HG03139 (cell line): ENCODE measurements around the gene AUTS2.

Experiments used
- ATAC-seq: cut with Tn5 transposase; IDR thresholded peaks from one replicate; pipeline ENCODE4 v1.9.1; 2021; ENCODE audit not compliant: unreplicated experiment

Gene AUTS2

DNA sequence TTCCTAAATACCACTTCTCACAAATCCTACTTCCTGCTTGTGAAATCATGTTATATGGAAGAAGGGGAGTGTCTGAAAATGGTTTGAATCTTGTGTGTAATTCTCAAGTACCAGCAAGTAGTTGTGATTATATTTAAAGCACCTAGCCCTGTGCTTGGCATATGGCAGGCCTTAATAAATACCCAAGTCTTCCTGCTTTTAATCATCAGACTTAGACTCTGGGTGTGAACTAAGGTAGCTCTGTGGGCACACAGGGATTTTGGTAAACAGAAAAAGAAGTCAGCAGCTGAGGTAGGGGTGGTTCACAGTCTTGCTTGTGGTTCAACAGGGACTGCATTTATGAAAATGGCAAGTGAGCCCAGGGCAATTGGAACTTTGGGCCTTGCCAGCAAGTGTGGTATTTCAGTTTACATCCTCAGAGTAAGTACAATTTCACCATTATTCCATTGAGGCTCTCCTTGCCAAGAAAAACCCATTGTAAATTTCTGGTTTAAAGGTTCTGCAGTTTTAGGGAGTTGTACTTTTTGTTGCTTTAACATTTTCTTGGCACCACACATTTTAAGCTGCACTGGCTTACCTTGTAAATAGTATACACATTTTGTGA lies 215.5 kb downstream of the AUTS2 start:
- no peak for ATAC-seq

DNA sequence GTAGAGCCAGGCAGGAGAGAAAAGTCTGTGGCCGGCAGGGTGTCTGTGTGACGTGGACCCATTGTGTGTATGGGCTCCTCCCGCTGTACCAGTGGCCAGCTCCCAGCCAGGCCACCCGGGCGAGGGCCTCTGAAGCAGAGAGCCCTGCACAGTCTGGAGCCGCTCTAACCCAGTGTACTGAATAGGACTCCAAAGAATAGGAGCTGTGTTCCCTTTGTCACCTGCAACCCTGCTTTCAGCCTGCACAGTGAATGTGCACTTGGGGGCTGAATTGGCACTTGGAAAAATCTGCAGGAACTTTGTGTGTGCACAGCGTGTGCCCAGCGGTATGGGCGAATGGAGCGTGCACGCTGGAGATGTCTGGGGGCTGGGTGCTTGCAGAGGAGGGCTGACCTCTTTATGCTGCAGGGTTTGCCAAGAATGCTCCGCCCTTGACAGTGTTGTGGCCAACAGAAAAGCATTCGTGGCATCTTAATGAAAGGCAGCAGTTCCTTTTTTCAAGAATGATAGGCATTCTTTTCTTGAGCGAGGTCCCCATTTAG lies 216.2 kb downstream of the AUTS2 start:
- ATAC-seq = no peak

DNA sequence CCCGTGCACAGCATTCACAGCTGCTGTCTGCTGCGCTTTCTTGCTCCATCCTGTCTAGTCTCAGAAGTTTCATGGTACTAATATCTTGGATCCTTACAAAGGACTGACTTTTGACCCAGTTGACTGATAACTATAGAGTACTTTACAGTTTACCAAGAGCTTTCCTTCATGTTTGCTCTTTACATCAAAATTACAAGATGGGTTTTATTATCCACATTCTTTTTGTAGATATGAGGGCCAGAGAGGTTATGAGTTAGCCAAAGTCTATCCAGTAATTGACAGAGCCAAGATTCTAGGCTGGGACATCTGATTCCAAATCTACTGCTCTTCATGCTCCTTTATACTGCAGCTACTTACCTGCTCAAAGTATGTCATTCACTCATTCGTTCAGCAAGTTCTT lies 218.2 kb downstream of the AUTS2 start:
- no peak for ATAC-seq

- ATAC-seq = no peak
Observed at GRCh38 chr7:69817121-69817520, 218.8 kb downstream of the AUTS2 start.

DNA sequence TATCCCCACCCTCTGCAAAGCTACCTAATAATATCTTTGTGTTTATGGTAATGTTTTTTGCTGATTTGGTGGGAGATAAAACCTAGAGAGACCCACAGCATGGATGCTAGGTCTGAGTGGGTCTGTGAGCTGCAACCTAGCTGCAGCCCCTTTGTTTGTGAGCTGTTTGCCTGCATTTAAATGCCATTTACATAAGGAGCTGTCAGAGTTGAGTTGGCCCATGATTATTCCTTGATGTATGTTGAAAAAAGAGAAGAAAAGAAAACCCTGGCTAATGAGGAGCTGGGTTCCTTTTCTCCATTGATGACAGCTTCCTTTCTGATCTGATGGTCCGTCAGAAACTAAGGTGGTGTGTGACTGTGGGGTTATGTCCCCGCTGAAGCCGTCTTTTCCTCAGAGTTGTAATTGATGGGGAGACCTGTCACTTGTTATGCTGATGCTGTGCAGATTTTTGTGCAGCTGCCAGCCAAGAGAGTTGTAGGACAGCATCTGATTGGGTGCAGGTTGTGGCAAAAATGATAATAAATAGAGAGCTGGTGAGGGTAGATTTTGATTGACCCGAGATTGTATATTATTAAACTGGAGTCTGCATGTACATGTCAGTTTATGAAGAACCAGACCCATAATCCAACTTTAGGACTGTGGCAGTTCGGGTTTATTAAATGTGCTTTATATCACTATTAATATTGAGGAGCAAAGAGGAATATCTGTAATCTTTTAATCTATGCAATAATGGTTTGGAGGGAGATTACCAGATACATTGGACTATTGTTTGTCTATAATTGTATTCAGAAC lies 219.8 kb downstream of the AUTS2 start:
- ATAC-seq = no peak

DNA sequence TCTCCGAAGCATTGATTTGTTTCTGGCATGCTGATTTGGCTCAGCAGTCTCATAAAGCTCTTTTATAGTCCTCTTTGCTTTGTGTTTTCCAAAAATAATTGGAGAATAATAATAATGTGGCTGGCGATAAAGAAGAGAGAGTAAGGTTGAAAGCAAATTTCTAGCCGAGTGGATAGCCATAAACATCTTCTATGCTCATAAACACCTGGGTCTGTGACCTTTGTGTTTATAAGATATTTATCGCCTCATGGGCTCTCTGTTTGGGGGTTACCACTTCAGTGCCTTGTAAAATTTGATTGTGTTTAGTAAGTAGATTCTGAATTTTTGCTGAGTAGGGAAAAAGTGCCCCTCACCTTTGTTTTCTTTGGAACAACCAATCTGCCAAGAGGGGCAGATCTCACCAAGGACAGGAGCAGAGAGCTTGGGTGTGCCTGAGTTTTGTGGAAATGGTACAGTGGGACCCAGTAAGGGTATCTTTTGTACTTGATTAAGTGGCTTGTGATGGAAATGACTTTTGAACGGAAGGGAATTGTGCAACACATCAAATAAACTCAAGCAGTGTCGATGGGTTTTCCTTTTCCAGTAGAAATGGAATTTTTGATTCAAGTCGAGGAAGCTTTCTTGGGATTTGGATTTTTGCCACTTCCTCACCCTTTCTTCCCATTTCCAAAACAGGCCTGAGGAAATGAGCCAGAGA lies 220.5 kb downstream of the AUTS2 start:
- no peak for ATAC-seq

DNA sequence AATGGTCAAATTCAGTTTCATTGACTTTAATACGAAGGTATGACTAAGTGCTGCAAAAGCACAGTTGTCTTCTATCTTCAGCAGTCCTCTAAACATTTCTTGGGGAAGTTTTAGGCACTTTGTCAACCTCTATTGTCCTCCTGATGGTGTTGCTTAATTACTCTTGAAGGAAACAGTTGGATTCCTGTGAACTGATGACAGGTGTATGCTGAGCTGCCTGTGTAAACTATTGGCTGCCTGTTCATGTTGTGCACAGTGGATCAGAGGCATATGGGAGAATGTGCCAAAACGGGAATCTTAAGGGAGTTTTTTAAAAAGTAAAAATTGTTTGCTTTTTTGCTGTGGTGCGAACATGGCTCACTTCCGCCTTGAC lies 221.0 kb downstream of the AUTS2 start:
- no peak for ATAC-seq

GRCh38 chr7:69820479-69821192 lies 222.4 kb downstream of the AUTS2 start:
- no peak for ATAC-seq

GRCh38 chr7:69822386-69822785 lies 224.1 kb downstream of the AUTS2 start:
- no peak for ATAC-seq

- no peak for ATAC-seq
Observed at GRCh38 chr7:69823151-69823744, 225.0 kb downstream of the AUTS2 start.

- no peak for ATAC-seq
Observed at GRCh38 chr7:69825113-69825972, 227.1 kb downstream of the AUTS2 start.

GRCh38 chr7:69826283-69826682 lies 228.0 kb downstream of the AUTS2 start:
- no peak for ATAC-seq

GRCh38 chr7:69827140-69827539 lies 228.9 kb downstream of the AUTS2 start:
- ATAC-seq = no peak

GRCh38 chr7:69827558-69827957 lies 229.3 kb downstream of the AUTS2 start:
- ATAC-seq = no peak

DNA sequence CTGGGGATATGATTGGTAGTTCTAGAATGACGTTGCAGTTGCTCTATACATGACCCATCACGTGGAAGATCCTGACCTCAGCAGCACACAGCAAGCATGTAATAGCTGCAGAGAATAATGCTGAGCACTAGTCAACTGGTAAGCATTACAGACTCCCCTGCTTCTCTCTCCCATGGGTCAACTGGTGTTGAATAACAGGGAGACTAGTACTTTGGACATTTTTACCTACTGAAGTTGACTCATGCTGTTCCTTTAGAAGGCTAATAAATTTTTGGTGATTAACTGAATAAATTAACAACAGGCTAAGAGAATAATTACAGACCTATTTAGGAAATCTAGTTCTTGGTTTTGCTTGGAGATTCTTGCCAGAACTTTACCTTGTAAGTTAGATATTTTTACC lies 234.1 kb downstream of the AUTS2 start:
- ATAC-seq = no peak

- ATAC-seq = no peak
Observed at GRCh38 chr7:69833964-69834363, 235.7 kb downstream of the AUTS2 start.

GRCh38 chr7:69836702-69837101 lies 238.4 kb downstream of the AUTS2 start:
- ATAC-seq = no peak

DNA sequence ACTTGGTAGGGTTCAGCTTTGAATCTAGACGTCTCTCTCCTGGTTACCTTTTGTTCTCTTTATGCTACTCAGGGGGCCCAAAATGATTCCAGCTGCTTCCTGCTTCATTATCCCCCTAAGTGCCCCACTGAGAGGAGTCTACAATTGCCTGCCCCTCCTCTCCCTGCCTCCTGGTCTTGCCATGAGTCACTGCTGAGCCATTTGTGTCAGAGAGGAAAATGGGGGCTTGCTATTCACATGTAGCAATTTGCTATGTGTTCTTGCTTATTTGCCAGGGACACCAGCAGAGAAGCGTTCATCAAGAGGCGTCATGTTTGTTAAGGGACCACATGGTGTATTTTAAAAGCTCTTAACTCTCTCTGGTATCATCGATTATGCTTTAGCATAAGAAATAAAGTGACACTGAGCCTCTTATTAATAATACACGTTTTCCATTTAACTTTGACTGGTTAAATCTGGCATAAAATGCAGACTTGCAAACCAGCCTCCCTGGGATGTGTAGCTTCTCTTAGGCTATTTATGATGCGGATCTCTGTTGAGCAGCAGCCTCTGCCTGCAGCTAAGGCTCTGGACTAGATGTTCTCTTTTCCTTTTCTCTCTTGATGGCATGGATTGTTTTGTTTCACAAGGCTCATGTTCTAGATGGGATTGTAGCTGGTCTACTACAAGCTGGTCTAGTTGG lies 239.3 kb downstream of the AUTS2 start:
- ATAC-seq = no peak

DNA sequence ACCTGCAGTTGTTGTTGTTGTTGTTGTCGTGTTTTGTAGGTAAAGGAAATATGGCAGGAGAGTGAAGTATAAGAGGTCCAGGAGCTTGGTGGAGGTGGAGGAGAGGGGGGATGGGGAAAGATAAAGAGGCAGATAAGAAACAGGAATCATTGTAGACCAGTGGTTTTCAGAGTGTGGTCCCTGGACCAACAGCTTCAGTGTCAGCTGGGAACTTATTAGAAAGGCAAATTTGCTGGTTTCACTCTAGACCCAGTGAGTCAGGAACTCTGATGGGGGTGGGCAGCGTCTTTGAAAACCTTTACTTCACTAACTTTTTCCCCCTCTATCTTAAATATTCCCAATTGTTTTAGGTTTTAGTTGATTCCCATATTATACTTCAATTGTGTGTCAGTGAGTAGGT lies 241.5 kb downstream of the AUTS2 start:
- peak; percentile 42 for ATAC-seq
